ENCODE results near the gene ZNF532. TPM values are rescaled to one million over a fixed set of nuclear protein-coding genes. Genes with fewer than 3 reads are reported as not detected.

The ZNF532 gene
- total and polyA plus RNA-seq, 2 of the 13 experiments (the other 11 are each of a cell fraction or from before 2014, with no cell fraction given), result not detected

DNA sequence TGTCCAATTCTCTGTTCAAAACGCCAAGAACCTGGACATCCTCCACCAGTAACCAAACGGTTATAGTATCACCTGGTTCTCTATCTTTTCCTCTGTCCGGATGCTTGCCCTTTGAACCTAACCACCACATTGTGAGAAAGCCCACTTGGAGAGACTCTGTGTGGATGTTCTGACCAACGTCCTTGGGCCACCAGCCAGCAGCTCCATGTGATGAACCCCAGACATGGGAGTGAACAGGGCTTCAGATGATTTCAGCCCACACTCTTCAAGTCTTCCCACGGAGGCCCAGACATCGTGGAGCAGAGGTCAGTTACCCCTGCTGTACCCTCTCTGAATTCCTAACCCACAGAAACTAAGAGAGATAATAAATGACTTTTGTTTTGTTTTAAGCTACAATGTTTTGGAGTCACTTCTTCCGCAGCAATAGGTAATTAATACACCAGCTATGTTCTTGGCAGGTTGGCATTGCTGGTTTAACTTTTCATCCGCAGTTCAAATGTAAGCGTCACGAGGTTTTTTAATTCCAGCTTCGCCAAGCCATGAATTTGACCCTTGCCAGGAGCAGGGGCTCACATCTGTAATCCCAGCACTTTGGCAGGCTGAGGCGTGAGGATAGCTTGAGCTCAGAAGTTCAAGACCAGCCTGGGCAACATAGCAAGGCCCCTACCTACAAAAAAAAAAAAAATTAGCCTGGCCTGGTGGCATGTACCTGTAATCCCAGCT is 36.1 kb upstream of the ZNF532 start:
- peak; percentile 29; the same call in 1 of the 2 replicates for TF ChIP-seq HNF4A (CRISPR knock-in tag; IDR thresholded peaks at IDR 0.05)
- TF ChIP-seq ISL2 (CRISPR knock-in tag; IDR thresholded peaks at IDR 0.05), result no peak
- no peak overlapping the region for H3K4me3 ChIP-seq (replicated peaks in 1 of 3; ENCODE audit: insufficient read depth in 1 of 3, low read depth in 2 of 3, low read length in 3 of 3)
- ChIA-PET CTCF (ENCODE audit: low intra/inter-chr PET ratio, low total read pairs) (no interaction called here), POLR2A (no interaction called here)
- no peak overlapping the region for H2AFZ ChIP-seq (ENCODE audit: low read length)
- H3K9ac ChIP-seq (ENCODE audit: insufficient read depth, low read depth, low read length), result no peak overlapping the region
- WGBS (ENCODE audit: low lambda C conversion rate), result 32% methylated on average over 12 of the region's 12 CpGs
- no peak for FAIRE-seq
- in situ Hi-C loops (cut with HindIII; ENCODE audit: extremely low pct_ligation_motif_present, low pct_unique_long_range_greater_than_20kb) (no loop called here), intact Hi-C loops (cut with micrococcal nuclease; ENCODE audit: unreplicated experiment) (no loop called here)
- no peak for DNase-seq (ENCODE audit: low spot score)
- H3K9me3 ChIP-seq (ENCODE audit: low read length), result no peaks in the 10 kb centered on the region
- H3K27me3 ChIP-seq (ENCODE audit: control insufficient read depth in 1 of 2, insufficient read depth in 2 of 2, low read length in 2 of 2), result peaks cover 1 to 9% of the 10 kb centered on the region in 2 experiments; a peak in 2 of 5 replicates
- peak; percentile 45; the same call in 2 of the 3 replicates for ATAC-seq
- no peaks in the 10 kb centered on the region for H4K20me1 ChIP-seq (ENCODE audit: insufficient read depth, low read length)
- no peaks in the 10 kb centered on the region for H3K79me2 ChIP-seq (ENCODE audit: insufficient read depth, low read length)
- no peak overlapping the region for H3K27ac ChIP-seq (ENCODE audit: extremely low read length, insufficient read depth, low read length)
- no TSS peak for BruUV-seq (replicated peaks)
- H3K4me1 ChIP-seq (ENCODE audit: insufficient read depth, low read length), result no peaks in the 10 kb centered on the region
- H3K4me2 ChIP-seq (ENCODE audit: low read depth, low read length), result no peak overlapping the region
- no peaks in the 10 kb centered on the region for H3K36me3 ChIP-seq (replicated peaks in 1 of 2; ENCODE audit: control insufficient read depth in 1 of 2, insufficient read depth in 2 of 2, low read length in 2 of 2)

DNA sequence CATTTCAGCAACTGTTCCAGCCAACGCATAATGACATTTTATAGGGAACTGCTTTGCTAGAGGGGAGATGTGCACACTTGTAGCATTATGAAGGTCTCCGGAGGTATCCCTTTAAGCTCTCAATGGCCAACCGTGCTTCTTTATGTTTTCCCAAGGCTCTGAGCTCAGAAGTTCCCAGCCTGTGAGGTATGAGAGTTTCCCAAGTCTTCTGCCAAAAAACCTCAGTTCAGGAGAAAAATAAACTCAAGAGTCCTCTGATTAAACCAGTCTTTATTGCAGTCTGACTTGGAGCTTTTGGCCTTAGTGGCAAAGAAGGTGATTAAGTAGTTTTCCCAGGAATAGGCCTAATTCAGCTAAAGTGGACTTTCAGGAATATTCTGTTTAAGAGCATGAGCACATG is 35.4 kb upstream of the ZNF532 start:
- BruUV-seq (replicated peaks), result no TSS peak
- intact Hi-C loops (cut with micrococcal nuclease; ENCODE audit: unreplicated experiment), result no loop called here
- Histone ChIP-seq H2AFZ (ENCODE audit: low read length) (no peak overlapping the region), H3K27ac (ENCODE audit: extremely low read length, insufficient read depth, low read length) (no peak overlapping the region), H3K4me1 (ENCODE audit: insufficient read depth, low read length) (no peaks in the 10 kb centered on the region), H3K9me3 (ENCODE audit: low read length) (no peaks in the 10 kb centered on the region), H3K79me2 (ENCODE audit: insufficient read depth, low read length) (no peaks in the 10 kb centered on the region), H3K9ac (ENCODE audit: insufficient read depth, low read depth, low read length) (no peak overlapping the region), H3K27me3 (ENCODE audit: control insufficient read depth in 1 of 2, insufficient read depth in 2 of 2, low read length in 2 of 2) (peaks cover 1 to 7% of the 10 kb centered on the region in 2 experiments; a peak in 2 of 5 replicates), H3K36me3 (replicated peaks in 1 of 2; ENCODE audit: control insufficient read depth in 1 of 2, insufficient read depth in 2 of 2, low read length in 2 of 2) (no peaks in the 10 kb centered on the region), H3K4me2 (ENCODE audit: low read depth, low read length) (no peak overlapping the region), H4K20me1 (ENCODE audit: insufficient read depth, low read length) (no peaks in the 10 kb centered on the region), H3K4me3 (replicated peaks in 1 of 3; ENCODE audit: insufficient read depth in 1 of 3, low read depth in 2 of 3, low read length in 3 of 3) (no peak overlapping the region)
- ATAC-seq (no peak), DNase-seq (ENCODE audit: low spot score) (no peak), FAIRE-seq (no peak)
- ChIA-PET CTCF (ENCODE audit: low intra/inter-chr PET ratio, low total read pairs) (no interaction called here), POLR2A (no interaction called here)
- in situ Hi-C loops (cut with HindIII; ENCODE audit: extremely low pct_ligation_motif_present, low pct_unique_long_range_greater_than_20kb), result no loop called here
- WGBS (ENCODE audit: low lambda C conversion rate), result 66% methylated on average over 3 of the region's 3 CpGs
- TF ChIP-seq NCOA5 (CRISPR knock-in tag; IDR thresholded peaks at IDR 0.05) (no peak), ONECUT2 (CRISPR knock-in tag; IDR thresholded peaks at IDR 0.05) (no peak), SIN3B (IDR thresholded peaks at IDR 0.05; ENCODE audit: low read length) (no peak), BHLHE40 (IDR thresholded peaks at IDR 0.05; ENCODE audit: low read length) (no peak), ZNF33A (CRISPR knock-in tag; IDR thresholded peaks at IDR 0.05; ENCODE audit: borderline replicate concordance) (no peak), HDAC1 (CRISPR knock-in tag; IDR thresholded peaks at IDR 0.05) (no peak), HDAC2 (CRISPR knock-in tag; IDR thresholded peaks at IDR 0.05) (no peak), NFKB2 (CRISPR knock-in tag; IDR thresholded peaks at IDR 0.05; ENCODE audit: borderline replicate concordance) (no peak), MAF1 (CRISPR knock-in tag; IDR thresholded peaks at IDR 0.05; ENCODE audit: borderline replicate concordance) (no peak), ZBTB49 (CRISPR knock-in tag; IDR thresholded peaks at IDR 0.05; ENCODE audit: borderline replicate concordance) (no peak), ZMYM3 (CRISPR knock-in tag; IDR thresholded peaks at IDR 0.05) (no peak)
- TF ChIP-seq, protein P1, sequence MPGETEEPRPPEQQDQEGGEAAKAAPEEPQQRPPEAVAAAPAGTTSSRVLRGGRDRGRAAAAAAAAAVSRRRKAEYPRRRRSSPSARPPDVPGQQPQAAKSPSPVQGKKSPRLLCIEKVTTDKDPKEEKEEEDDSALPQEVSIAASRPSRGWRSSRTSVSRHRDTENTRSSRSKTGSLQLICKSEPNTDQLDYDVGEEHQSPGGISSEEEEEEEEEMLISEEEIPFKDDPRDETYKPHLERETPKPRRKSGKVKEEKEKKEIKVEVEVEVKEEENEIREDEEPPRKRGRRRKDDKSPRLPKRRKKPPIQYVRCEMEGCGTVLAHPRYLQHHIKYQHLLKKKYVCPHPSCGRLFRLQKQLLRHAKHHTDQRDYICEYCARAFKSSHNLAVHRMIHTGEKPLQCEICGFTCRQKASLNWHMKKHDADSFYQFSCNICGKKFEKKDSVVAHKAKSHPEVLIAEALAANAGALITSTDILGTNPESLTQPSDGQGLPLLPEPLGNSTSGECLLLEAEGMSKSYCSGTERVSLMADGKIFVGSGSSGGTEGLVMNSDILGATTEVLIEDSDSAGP (CRISPR knock-in tag; IDR thresholded peaks at IDR 0.05; ENCODE audit: borderline replicate concordance), result no peak
- TF ChIP-seq, protein P2, sequence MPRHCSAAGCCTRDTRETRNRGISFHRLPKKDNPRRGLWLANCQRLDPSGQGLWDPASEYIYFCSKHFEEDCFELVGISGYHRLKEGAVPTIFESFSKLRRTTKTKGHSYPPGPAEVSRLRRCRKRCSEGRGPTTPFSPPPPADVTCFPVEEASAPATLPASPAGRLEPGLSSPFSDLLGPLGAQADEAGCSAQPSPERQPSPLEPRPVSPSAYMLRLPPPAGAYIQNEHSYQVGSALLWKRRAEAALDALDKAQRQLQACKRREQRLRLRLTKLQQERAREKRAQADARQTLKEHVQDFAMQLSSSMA (CRISPR knock-in tag; IDR thresholded peaks at IDR 0.05), result no peak
